Testis (tissue), 3 donors: ENCODE data around the gene SLC47A2. TPM values are rescaled to one million over a fixed set of nuclear protein-coding genes. Genes with fewer than 3 reads are reported as not detected.
"Not testable (repeated sequence)": the region's sequence is repeated elsewhere in the genome, so short reads cannot be mapped to it uniquely, and the experiment has no call there.

Source experiments
- DNase-seq: peaks from one replicate; pipeline ENCODE4 v3.0.0-alpha.2; 2019
- H3K27ac ChIP-seq, 2 donors: fragments of 200-600 bp; sonication (generic); one replicate each; pipeline ENCODE4 v1.5.1; 2019
- H3K27me3 ChIP-seq: fragments of 200-600 bp; sonication (generic); one replicate; pipeline ENCODE4 v1.5.1; 2019
- H3K36me3 ChIP-seq: fragments of 200-600 bp; sonication (generic); one replicate; pipeline ENCODE4 v1.5.1; 2017; ENCODE audit warnings: low read depth; ENCODE audit errors: missing control alignments
- H3K4me1 ChIP-seq: fragments of 200-600 bp; sonication (generic); one replicate; pipeline ENCODE4 v1.5.1; 2019
- H3K4me3 ChIP-seq, 2 donors: fragments of 200-600 bp; sonication (generic); one replicate each; pipeline ENCODE4 v1.5.1; 2017 to 2019
- H3K9me3 ChIP-seq: fragments of 200-600 bp; sonication (generic); one replicate; pipeline ENCODE4 v1.5.1; 2017
- POLR2A ChIP-seq: fragments of 450-650 bp; IDR thresholded peaks from one replicate; pipeline ENCODE4 v1.6.1; 2017; ENCODE audit warnings: antibody characterized with exemption, mild to moderate bottlenecking, moderate library complexity
- WGBS, 2 donors: methylation state at CpG; one replicate each; pipeline ENCODE4 v1.1.5; 2018; 5-methylcytosine and 5-hydroxymethylcytosine counted together
- intact Hi-C: fragments of 100-400 bp; cut with DNase I; formaldehyde crosslinking; loops from one replicate; pipeline ENCODE4 v1.15.1; 2023; ENCODE audit warnings: low total_unique reads
- polyA plus RNA-seq: library from polyadenylated mRNA; stranded (reverse); fragments of 350-450 nt; fragmentation: Illumina TruSeq; extraction: RNeasy Lipid Tissue Mini Kit (QIAGEN cat#74804); gene quantifications from one replicate; pipeline ENCODE4 v1.2.3, GENCODE V29; 2014; ENCODE audit warnings: low read depth, low replicate concordance; ENCODE audit not compliant: insufficient read depth
- total RNA-seq, 2 donors: library from RNA; depleted of rRNA; stranded (reverse); fragments of >200 nt; gene quantifications; one replicate each; pipeline ENCODE4 v1.2.3, GENCODE V29; 2016
- TF ChIP-seq, protein P1 (sequence below), 3 experiments: fragments of 450-650 bp in 2 of 3; fragments of 200-600 bp in 1 of 3; sonication (generic) in 1 of 3; IDR thresholded peaks; one replicate each; pipeline ENCODE4 v1.5.1; 2016 to 2019; ENCODE audit warnings: antibody characterized with exemption in 3 of 3, mild to moderate bottlenecking in 2 of 3, moderate library complexity in 1 of 3

The SLC47A2 gene
- total and polyA plus RNA-seq, 3 donors from 2014 or later = 0.16 to 1.1 (median 0.50) TPM

DNA sequence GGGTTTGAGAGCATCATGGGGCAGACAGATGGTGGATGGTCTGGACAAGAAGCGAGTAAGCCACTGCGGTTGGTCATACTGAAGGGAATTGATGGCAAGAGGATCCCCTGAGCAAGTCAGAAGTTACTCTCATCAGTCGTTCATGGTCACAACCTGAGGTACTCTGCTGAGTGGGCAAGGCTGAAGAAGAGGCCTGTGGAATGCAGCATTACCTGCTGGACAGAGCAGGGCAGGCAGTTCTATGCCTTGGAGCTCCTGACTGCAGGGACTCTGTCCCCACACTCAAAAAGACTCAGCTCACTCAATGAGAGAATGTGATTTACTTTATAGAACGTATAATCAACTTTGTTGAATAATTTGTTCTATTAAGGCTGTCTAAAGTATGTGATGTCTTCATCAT lies 39.5 kb downstream of the SLC47A2 start:
- H3K36me3 ChIP-seq = no peaks in the 10 kb centered on the region
- intact Hi-C loops = no loop called here
- WGBS, 2 donors = 93 to 95% methylated on average over 4 of the region's 4 CpGs

DNA sequence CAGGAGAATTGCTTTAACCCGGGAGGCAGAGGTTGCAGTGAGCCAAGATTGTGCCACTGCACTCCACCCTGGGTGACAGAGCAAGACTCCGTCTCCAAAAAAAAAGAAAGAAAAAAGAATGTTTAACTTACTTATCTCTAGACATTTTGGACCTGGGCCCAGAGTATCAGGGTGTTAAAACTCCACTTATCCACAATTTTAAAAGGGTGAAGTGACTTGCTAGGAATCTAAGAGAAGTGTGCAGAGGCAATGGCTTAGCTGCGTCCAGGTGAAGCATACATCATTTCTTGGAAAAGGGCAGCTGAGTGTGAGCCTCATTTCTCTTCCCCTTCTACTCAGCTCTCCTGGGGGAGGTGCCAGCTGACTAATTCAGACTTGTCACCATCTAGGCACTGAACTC lies 42.8 kb downstream of the SLC47A2 start:
- no peak for TF ChIP-seq POLR2A
- TF ChIP-seq, protein P1, sequence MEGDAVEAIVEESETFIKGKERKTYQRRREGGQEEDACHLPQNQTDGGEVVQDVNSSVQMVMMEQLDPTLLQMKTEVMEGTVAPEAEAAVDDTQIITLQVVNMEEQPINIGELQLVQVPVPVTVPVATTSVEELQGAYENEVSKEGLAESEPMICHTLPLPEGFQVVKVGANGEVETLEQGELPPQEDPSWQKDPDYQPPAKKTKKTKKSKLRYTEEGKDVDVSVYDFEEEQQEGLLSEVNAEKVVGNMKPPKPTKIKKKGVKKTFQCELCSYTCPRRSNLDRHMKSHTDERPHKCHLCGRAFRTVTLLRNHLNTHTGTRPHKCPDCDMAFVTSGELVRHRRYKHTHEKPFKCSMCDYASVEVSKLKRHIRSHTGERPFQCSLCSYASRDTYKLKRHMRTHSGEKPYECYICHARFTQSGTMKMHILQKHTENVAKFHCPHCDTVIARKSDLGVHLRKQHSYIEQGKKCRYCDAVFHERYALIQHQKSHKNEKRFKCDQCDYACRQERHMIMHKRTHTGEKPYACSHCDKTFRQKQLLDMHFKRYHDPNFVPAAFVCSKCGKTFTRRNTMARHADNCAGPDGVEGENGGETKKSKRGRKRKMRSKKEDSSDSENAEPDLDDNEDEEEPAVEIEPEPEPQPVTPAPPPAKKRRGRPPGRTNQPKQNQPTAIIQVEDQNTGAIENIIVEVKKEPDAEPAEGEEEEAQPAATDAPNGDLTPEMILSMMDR (IDR thresholded peaks at IDR 0.05) = no peak
- Histone ChIP-seq H3K36me3 (no peaks in the 10 kb centered on the region), H3K27ac (no peak overlapping the region), H3K4me1 (no peaks in the 10 kb centered on the region), H3K9me3 (no peaks in the 10 kb centered on the region), H3K27me3 (no peaks in the 10 kb centered on the region), H3K4me3 (no peak overlapping the region)
- 72 to 82% methylated on average over 3 of the region's 3 CpGs for WGBS, 2 donors
- intact Hi-C loops = no loop called here
- no peak for DNase-seq

More for the DNA sequence above, 39.5 kb downstream of the SLC47A2 start:
- Histone ChIP-seq H3K9me3 (no peaks in the 10 kb centered on the region), H3K27ac (no peak overlapping the region), H3K27me3 (no peaks in the 10 kb centered on the region), H3K4me1 (no peaks in the 10 kb centered on the region), H3K4me3 (no peak overlapping the region)
- no peak for DNase-seq
- TF ChIP-seq, protein P1 (IDR thresholded peaks at IDR 0.05) = no peak
- TF ChIP-seq POLR2A = no peak

DNA sequence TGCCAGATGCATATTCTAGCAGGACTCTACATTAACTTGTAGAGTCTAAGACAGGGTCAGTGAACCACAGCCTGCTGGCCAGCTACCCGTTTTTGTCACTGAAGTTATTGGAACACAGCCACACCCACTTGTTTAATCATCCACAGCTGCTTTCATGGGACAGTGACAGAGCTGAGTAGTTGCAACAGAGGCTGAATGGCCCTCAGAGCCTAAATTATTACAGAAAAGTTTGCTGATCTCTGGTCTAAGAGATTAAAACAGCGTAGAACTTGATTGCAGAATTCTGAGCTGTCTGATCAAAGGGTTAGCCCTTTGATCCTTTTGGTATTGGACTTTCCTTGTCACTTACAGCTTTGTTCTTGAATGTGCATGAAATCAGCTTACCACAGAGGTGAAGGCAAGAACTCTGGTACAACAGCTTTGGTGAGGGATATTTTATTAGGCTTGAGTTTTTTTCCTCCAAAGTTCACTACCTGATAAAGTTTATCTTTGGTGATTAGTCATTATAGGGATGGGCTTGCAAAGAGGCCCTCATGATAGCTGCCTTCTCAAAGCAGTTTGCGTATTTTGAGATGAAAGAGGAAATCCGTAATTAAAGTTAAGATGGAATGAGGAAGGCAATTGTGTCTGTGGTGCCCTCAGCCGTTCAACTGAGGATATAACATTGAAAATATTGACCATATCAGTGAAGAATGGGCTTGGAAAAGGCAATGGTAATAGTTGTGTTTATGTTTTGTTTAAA lies 44.2 kb downstream of the SLC47A2 start:
- Histone ChIP-seq H3K4me1 (no peaks in the 10 kb centered on the region), H3K4me3 (no peak overlapping the region), H3K9me3 (no peaks in the 10 kb centered on the region), H3K27me3 (no peaks in the 10 kb centered on the region), H3K36me3 (no peaks in the 10 kb centered on the region), H3K27ac (no peak overlapping the region)
- TF ChIP-seq, protein P1 (IDR thresholded peaks at IDR 0.05) = no peak
- no peak for TF ChIP-seq POLR2A
- DNase-seq = no peak
- WGBS, 2 donors = 64 to 68% methylated on average over 5 of the region's 5 CpGs
- intact Hi-C loops = no loop called here

DNA sequence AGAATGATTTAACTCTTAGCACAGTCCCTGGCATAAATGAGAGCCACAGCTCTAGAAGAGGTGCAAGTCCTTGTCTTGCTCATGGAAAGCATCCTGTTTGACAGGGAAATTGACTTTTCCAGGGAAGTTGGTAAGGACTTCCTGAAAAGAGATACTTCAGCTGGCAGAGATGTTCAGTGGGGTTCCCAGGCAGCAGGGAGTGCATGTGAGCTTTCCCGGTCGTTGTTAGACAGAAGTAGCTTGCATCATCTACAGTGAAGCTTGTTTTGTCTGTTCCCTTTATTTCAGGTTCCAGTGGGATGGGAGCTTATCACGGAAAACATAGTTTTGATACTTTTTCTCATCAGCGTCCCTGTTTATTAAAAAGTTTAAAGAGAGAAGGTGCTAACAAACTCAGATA lies 45.0 kb downstream of the SLC47A2 start:
- no peak for TF ChIP-seq POLR2A
- TF ChIP-seq, protein P1 (IDR thresholded peaks at IDR 0.05) = no peak
- no peaks in the 10 kb centered on the region for H3K27me3 ChIP-seq

DNA sequence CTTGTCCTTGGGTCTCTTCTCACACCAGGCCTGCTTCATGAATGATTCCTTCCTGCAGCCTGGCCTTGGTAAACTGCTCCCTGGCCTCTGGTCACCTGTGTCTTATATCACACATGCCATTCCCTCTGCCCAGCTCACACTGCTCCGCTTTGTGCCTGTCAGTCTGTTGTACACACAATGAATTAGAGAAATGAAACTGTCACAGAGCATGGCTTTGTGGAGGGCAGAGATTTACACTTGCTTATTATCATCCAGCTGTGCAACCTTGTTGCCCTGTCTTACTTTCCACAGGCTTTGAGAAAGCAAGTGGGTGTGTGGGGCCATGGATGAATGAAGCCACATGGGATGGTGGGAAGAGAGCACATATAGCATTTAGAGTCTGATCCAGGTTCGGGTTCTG lies 45.5 kb downstream of the SLC47A2 start:
- Histone ChIP-seq H3K27me3 (no peaks in the 10 kb centered on the region), H3K4me3 (no peak overlapping the region), H3K27ac (no peak overlapping the region), H3K36me3 (no peaks in the 10 kb centered on the region), H3K9me3 (no peaks in the 10 kb centered on the region), H3K4me1 (no peaks in the 10 kb centered on the region)
- TF ChIP-seq POLR2A = no peak
- TF ChIP-seq, protein P1 (IDR thresholded peaks at IDR 0.05) = no peak
- 88 to 96% methylated on average over 2 of the region's 2 CpGs for WGBS, 2 donors
- DNase-seq = no peak
- intact Hi-C loops = no loop called here

More for the DNA sequence above, 45.0 kb downstream of the SLC47A2 start:
- Histone ChIP-seq H3K9me3 (no peaks in the 10 kb centered on the region), H3K27ac (no peak overlapping the region), H3K4me3 (no peak overlapping the region), H3K36me3 (no peaks in the 10 kb centered on the region), H3K4me1 (no peaks in the 10 kb centered on the region)
- WGBS, 2 donors = 59 to 73% methylated on average over 4 of the region's 4 CpGs
- DNase-seq = no peak
- intact Hi-C loops = no loop called here

DNA sequence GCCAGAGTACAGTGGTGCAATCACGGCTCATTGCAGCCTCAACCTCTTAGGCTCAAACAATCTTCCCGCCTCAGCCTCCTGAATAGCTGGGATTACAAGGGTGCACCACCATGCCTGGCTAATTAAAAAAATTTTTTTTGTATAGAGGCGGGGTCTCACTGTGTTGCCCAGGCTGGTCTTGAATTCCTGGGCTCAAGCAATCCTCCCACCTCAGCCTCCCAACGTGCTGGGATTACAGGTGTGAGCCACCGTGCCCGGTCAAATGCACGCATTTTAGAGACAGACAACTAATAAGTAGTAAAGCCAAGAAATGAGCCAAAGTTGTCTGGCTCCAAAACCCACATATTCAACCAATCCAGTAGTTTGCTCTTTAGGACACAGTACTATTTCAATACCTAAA lies 46.7 kb downstream of the SLC47A2 start:
- 86 to 98% methylated on average over 7 of the region's 7 CpGs for WGBS, 2 donors
- H3K9me3 ChIP-seq, DNase-seq, H3K36me3 ChIP-seq, H3K27me3 ChIP-seq, intact Hi-C loops, H3K27ac ChIP-seq, H3K4me1 ChIP-seq, H3K4me3 ChIP-seq: not testable (repeated sequence)
